Measurements from ENCODE around the gene OTUB1. TPM values are rescaled to one million over a fixed set of nuclear protein-coding genes. Genes with fewer than 3 reads are reported as not detected.

The OTUB1 gene
- total and polyA plus RNA-seq, 9 of the 15 experiments (the other 6 are each of a cell fraction or from before 2014, with no cell fraction given), result 29.5 to 134 (median 66.1) TPM

DNA sequence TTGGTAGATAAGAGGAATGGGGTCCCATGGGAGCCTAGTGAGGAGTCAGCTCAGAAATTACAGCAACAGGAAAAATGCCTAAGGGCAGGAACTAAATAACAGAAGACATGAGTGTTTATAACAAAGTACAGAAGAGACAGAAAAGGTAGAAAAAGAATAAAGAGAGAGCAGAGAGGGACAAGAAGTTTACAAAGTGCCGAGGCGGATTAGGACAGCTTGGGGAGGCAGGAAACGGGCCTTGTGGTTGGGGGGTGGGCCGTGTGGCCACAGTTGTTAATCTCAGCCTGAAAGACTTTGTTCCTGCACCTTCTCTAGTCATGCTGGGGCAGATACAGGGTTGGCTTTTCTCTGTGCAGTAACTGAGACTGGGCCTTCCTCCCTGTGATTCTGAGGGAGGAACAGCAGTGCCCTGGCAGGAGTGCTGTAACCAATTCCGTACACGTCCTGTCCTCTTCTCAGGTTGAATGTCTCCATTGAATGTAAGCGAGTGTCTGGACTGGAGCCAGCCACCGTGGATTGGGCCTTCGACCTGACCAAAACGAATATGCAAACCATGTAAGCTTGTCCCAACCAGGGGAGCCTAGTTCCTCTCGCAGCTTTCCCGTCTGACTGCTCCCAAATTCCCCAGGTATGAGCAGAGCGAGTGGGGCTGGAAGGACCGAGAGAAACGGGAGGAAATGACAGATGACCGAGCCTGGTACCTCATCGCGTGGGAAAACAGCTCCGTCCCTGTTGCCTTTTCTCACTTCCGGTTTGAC lies 34.3 kb upstream of the OTUB1 start:
- Histone ChIP-seq H3K9me3 (replicated peaks; ENCODE audit: control insufficient read depth, insufficient read depth, low read depth, low read length) (no peaks in the 10 kb centered on the region), H3K4me2 (ENCODE audit: insufficient read depth, low read length) (no peak overlapping the region), H3K9ac (ENCODE audit: insufficient read depth in 1 of 2, low read depth in 2 of 2, low read length in 2 of 2) (peak overlapping the region in 1 of 2 experiments; percentile 14; a peak in 1 of 4 replicates), H3K79me2 (ENCODE audit: control insufficient read depth, insufficient read depth, low read length) (no peaks in the 10 kb centered on the region), H4K20me1 (replicated peaks; ENCODE audit: control insufficient read depth, insufficient read depth, low read length) (no peaks in the 10 kb centered on the region; the same call in 1 of the 2 replicates), H3K27ac (ENCODE audit: extremely low read depth, low read depth, low read length) (no peak overlapping the region; the same call in 2 of the 3 replicates), H3K36me3 (ENCODE audit: control insufficient read depth, insufficient read depth, low read length) (peaks cover 86% of the 10 kb centered on the region), H3K4me3 (no peak overlapping the region), H3K4me1 (replicated peaks in 1 of 2; ENCODE audit: control insufficient read depth in 2 of 2, insufficient read depth in 2 of 2, low read length in 2 of 2) (no peaks in the 10 kb centered on the region), H3K27me3 (ENCODE audit: control insufficient read depth in 2 of 2, insufficient read depth in 2 of 2, low read length in 2 of 2) (no peaks in the 10 kb centered on the region), H3K9me1 (ENCODE audit: control insufficient read depth, insufficient read depth, low read length) (no peaks in the 10 kb centered on the region), H2AFZ (ENCODE audit: low read depth, low read length) (no peak overlapping the region)
- ChIA-PET POLR2A (interaction anchor here (0.5 to 1.9 kb wide), 5 partner anchors 10 to 124 kb away, joined by 3 to 9 read pairs (median 4); partner anchors contain the start of gene COX8A), CTCF (ENCODE audit: low intra/inter-chr PET ratio) (no interaction called here)
- no TSS peak for BruUV-seq (replicated peaks)
- in situ Hi-C loops (cut with MboI), result no loop called here
- no peak for TF ChIP-seq TCF15 (CRISPR knock-in tag; IDR thresholded peaks at IDR 0.05)
- TF ChIP-seq, protein P1, sequence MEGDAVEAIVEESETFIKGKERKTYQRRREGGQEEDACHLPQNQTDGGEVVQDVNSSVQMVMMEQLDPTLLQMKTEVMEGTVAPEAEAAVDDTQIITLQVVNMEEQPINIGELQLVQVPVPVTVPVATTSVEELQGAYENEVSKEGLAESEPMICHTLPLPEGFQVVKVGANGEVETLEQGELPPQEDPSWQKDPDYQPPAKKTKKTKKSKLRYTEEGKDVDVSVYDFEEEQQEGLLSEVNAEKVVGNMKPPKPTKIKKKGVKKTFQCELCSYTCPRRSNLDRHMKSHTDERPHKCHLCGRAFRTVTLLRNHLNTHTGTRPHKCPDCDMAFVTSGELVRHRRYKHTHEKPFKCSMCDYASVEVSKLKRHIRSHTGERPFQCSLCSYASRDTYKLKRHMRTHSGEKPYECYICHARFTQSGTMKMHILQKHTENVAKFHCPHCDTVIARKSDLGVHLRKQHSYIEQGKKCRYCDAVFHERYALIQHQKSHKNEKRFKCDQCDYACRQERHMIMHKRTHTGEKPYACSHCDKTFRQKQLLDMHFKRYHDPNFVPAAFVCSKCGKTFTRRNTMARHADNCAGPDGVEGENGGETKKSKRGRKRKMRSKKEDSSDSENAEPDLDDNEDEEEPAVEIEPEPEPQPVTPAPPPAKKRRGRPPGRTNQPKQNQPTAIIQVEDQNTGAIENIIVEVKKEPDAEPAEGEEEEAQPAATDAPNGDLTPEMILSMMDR (IDR thresholded peaks at IDR 0.05 in 2 of 3, conservative IDR thresholded peaks at IDR 0.05 in 1 of 3; ENCODE audit: insufficient read depth in 2 of 3, low read depth in 1 of 3, low read length in 3 of 3), result no peak
- 80% methylated on average over 20 of the region's 20 CpGs for WGBS (ENCODE audit: insufficient coverage, low coverage, missing lambda C conversion rate)
- FAIRE-seq (no peak), ATAC-seq (no peak; the same call in 2 of the 3 replicates), DNase-seq (ENCODE audit: extremely low read depth in 1 of 4, low spot score in 3 of 4) (no peak)
- intact Hi-C loops (cut with micrococcal nuclease), result no loop called here

Data from K562 (cell line).